Measurements from ENCODE around the gene DECR2.
A peak's percentile ranks its signal among the peaks of the same experiment; 100 is the strongest.

The DECR2 gene

GRCh38 chr16:401468-402348, at the start of gene DECR2:
Gene DECR2 (plus strand): TSS chr16:401885. CDS start chr16:401964, 79 bp downstream.
- DNase-seq (ENCODE audit: insufficient read length, low spot score): peak; percentile 94
- FAIRE-seq: no peak
- peak; percentile 82 for TF ChIP-seq POLR2A (IDR thresholded peaks at IDR 0.05; ENCODE audit: low read depth, low read length)

- TF ChIP-seq POLR2A (IDR thresholded peaks at IDR 0.05; ENCODE audit: low read depth, low read length): peak; percentile 62
- no peak for FAIRE-seq
- peak; percentile 87 for DNase-seq (ENCODE audit: insufficient read length, low spot score)
These were observed 48.9 kb upstream of the DECR2 start, which contains the start of gene AXIN1 for GRCh38 chr16:352547-353403. Gene AXIN1 (minus strand): TSS chr16:352723. CDS start chr16:347025, 5,698 bp downstream.

- FAIRE-seq: no peak
- no peak for TF ChIP-seq POLR2A (IDR thresholded peaks at IDR 0.05; ENCODE audit: low read depth, low read length)
- DNase-seq (ENCODE audit: insufficient read length, low spot score): no peak
These were observed 48.0 kb upstream of the DECR2 start for GRCh38 chr16:353404-354290.

- DNase-seq (ENCODE audit: insufficient read length, low spot score) (no peak), FAIRE-seq (no peak)
- TF ChIP-seq POLR2A (IDR thresholded peaks at IDR 0.05; ENCODE audit: low read depth, low read length): no peak
These were observed 47.3 kb upstream of the DECR2 start for GRCh38 chr16:354291-354881.

- no peak for TF ChIP-seq POLR2A (IDR thresholded peaks at IDR 0.05; ENCODE audit: low read depth, low read length)
- FAIRE-seq: no peak
- no peak for DNase-seq (ENCODE audit: insufficient read length, low spot score)
These were observed 46.7 kb upstream of the DECR2 start for GRCh38 chr16:354971-355461.

GRCh38 chr16:356741-357140, 44.9 kb upstream of the DECR2 start:
- no peak for TF ChIP-seq POLR2A (IDR thresholded peaks at IDR 0.05; ENCODE audit: low read depth, low read length)
- FAIRE-seq: no peak
- no peak for DNase-seq (ENCODE audit: insufficient read length, low spot score)

GRCh38 chr16:359067-359763, 42.5 kb upstream of the DECR2 start:
- FAIRE-seq (no peak), DNase-seq (ENCODE audit: insufficient read length, low spot score) (no peak)
- TF ChIP-seq POLR2A (IDR thresholded peaks at IDR 0.05; ENCODE audit: low read depth, low read length): no peak

- no peak for TF ChIP-seq POLR2A (IDR thresholded peaks at IDR 0.05; ENCODE audit: low read depth, low read length)
- DNase-seq (ENCODE audit: insufficient read length, low spot score) (no peak), FAIRE-seq (no peak)
These were observed 41.6 kb upstream of the DECR2 start for GRCh38 chr16:359871-360697.

- FAIRE-seq (no peak), DNase-seq (ENCODE audit: insufficient read length, low spot score) (no peak)
- no peak for TF ChIP-seq POLR2A (IDR thresholded peaks at IDR 0.05; ENCODE audit: low read depth, low read length)
These were observed 40.9 kb upstream of the DECR2 start for GRCh38 chr16:360698-361336.

GRCh38 chr16:361341-361871, 40.3 kb upstream of the DECR2 start:
- no peak for TF ChIP-seq POLR2A (IDR thresholded peaks at IDR 0.05; ENCODE audit: low read depth, low read length)
- FAIRE-seq (no peak), DNase-seq (ENCODE audit: insufficient read length, low spot score) (no peak)
